ENCODE data around the gene ALKBH6. TPM values are rescaled to one million over a fixed set of nuclear protein-coding genes. Genes with fewer than 3 reads are reported as not detected.

ALKBH6 gene
- total and polyA plus RNA-seq, 2 of the 8 experiments (the other 6 are each of a cell fraction or from before 2014, with no cell fraction given): 19.2 to 33.3 TPM

- 91% methylated on average over 45 of the region's 49 CpGs; no CpG with 5 or more reads in 1 of the 2 experiments for WGBS, 2 experiments (ENCODE audit: extremely low coverage in 1 of 2, insufficient coverage in 1 of 2, insufficient read length in 1 of 2, insufficient replicate concordance in 2 of 2, low coverage in 1 of 2, low lambda C conversion rate in 2 of 2, missing lambda C conversion rate in 1 of 2)
- POLR2A ChIA-PET (ENCODE audit: partially characterized antibody): interaction anchor here (0.9 to 1.1 kb wide), 2 partner anchors 8 to 12 kb away, joined by 3 to 4 read pairs; partner anchors contain the start of gene ALKBH6
- no peaks in the 10 kb centered on the region for H3K79me1 ChIP-seq (ENCODE audit: low read depth, low read length)
- no peak overlapping the region for H4K91ac ChIP-seq (replicated peaks; ENCODE audit: insufficient read length, low read length)
- no peak overlapping the region for H3K27ac ChIP-seq (ENCODE audit: low read depth, low read length)
- no peak overlapping the region for H2BK5ac ChIP-seq (ENCODE audit: low read depth, low read length)
- no peak overlapping the region for H3K23ac ChIP-seq (ENCODE audit: insufficient read length)
- H3K4me1 ChIP-seq (replicated peaks in 1 of 4; ENCODE audit: control insufficient read depth in 3 of 4, insufficient read depth in 4 of 4, low read length in 3 of 4): no peaks in the 10 kb centered on the region
- no peak overlapping the region for H3K14ac ChIP-seq (ENCODE audit: insufficient read length)
- H3K27me3 ChIP-seq (replicated peaks in 1 of 4; ENCODE audit: control insufficient read depth in 3 of 4, extremely low read depth in 1 of 4, insufficient read depth in 3 of 4, low read length in 3 of 4): no peaks in the 10 kb centered on the region; a peak in 1 of 7 replicates
- CTCF ChIA-PET (ENCODE audit: partially characterized antibody): interaction anchor here (0.6 to 1.7 kb wide), 3 partner anchors 15 to 42 kb away, joined by 3 to 4 read pairs (median 3); no protein-coding TSS in a partner anchor
- H3K4ac ChIP-seq (replicated peaks; ENCODE audit: insufficient read length, low read depth, low read length): no peak overlapping the region
- no peak overlapping the region for H2BK15ac ChIP-seq (ENCODE audit: low read length)
- H2BK12ac ChIP-seq (ENCODE audit: low read depth, low read length): no peak overlapping the region
- peaks cover 0 to 21% (median 5%) of the 10 kb centered on the region in 4 experiments; a peak in 4 of 8 replicates for H3K36me3 ChIP-seq (ENCODE audit: control insufficient read depth in 2 of 4, insufficient read depth in 4 of 4, low read length in 3 of 4)
- H2AFZ ChIP-seq (ENCODE audit: low read length): no peak overlapping the region
- H3K18ac ChIP-seq (ENCODE audit: extremely low read depth, low read length): no peak overlapping the region
- no peaks in the 10 kb centered on the region for H3K79me2 ChIP-seq (ENCODE audit: control insufficient read depth in 1 of 2, insufficient read depth in 2 of 2, low read length in 2 of 2)
- no peak for FAIRE-seq
- no peak overlapping the region for H3K56ac ChIP-seq (replicated peaks; ENCODE audit: insufficient read length, low read depth, low read length)
- no peak overlapping the region for H3K4me3 ChIP-seq (ENCODE audit: extremely low read depth in 1 of 4, insufficient read depth in 2 of 4, low read depth in 3 of 4, low read length in 4 of 4)
- DNase-seq (ENCODE audit: low read depth in 1 of 2, low spot score in 2 of 2): no peak
- no peak overlapping the region for H4K5ac ChIP-seq (ENCODE audit: insufficient read length, low read depth, low read length)
- no peaks in the 10 kb centered on the region for H3K9me3 ChIP-seq (ENCODE audit: insufficient read depth in 2 of 2, low read depth in 1 of 2, low read length in 1 of 2)
- no peak overlapping the region for H3K4me2 ChIP-seq (ENCODE audit: insufficient read depth in 1 of 2, low read depth in 2 of 2, low read length in 2 of 2)
- no peaks in the 10 kb centered on the region for H3K23me2 ChIP-seq (ENCODE audit: low read depth, low read length)
- TF ChIP-seq MAFK (IDR thresholded peaks at IDR 0.05; ENCODE audit: low read depth, low read length) (no peak), TEAD4 (IDR thresholded peaks at IDR 0.05; ENCODE audit: low read depth, low read length) (no peak), CEBPB (IDR thresholded peaks at IDR 0.05; ENCODE audit: low read depth, low read length) (no peak)
- peaks cover 0 to 9% of the 10 kb centered on the region in 2 experiments for H4K20me1 ChIP-seq (replicated peaks in 1 of 2; ENCODE audit: control insufficient read depth in 1 of 2, insufficient read depth in 2 of 2, low read length in 2 of 2)
- H3K9ac ChIP-seq (replicated peaks in 1 of 4; ENCODE audit: extremely low read depth in 1 of 4, low read depth in 3 of 4, low read length in 3 of 4): no peak overlapping the region
- H4K8ac ChIP-seq (ENCODE audit: extremely low read depth, insufficient read depth, low read length): no peak overlapping the region
- H2BK120ac ChIP-seq (replicated peaks; ENCODE audit: low read depth, low read length): no peak overlapping the region
- H2BK20ac ChIP-seq (ENCODE audit: low read length): no peak overlapping the region
- H2AK5ac ChIP-seq (ENCODE audit: low read depth, low read length): no peak overlapping the region
These were observed 12.3 kb upstream of the ALKBH6 start for GRCh38 chr19:36026091-36026876.
